H1 (cell line): ENCODE measurements around the gene YIF1B. TPM values are rescaled to one million over a fixed set of nuclear protein-coding genes. Genes with fewer than 3 reads are reported as not detected.

Source experiments
- CTCF ChIA-PET: fragments of 300-600 bp; sonication (Branson Sonifier 250); formaldehyde crosslinking; loops from one replicate; lab custom pipeline; 2021; ENCODE audit not compliant: partially characterized antibody; lab: Charles Lee
- POLR2A ChIA-PET: fragments of 300-600 bp; sonication (Branson Sonifier 250); formaldehyde crosslinking; loops from one replicate; lab custom pipeline; 2021; ENCODE audit warnings: inconsistent platforms; ENCODE audit not compliant: partially characterized antibody; lab: Charles Lee
- DNase-seq, 2 experiments: peaks; one replicate each; pipeline versions ENCODE4 v3.0.0 to v3.0.0-alpha.2; 2010 to 2022; ENCODE audit warnings: low spot score in 2 of 2, low read depth in 1 of 2, mixed read lengths in 1 of 2
- FAIRE-seq: peaks from 2 replicates; lab custom pipeline; 2011; peaks lifted over from hg19 to GRCh38; lab: Jason Lieb, UNC
- H2AFZ ChIP-seq: 2 replicates; pipeline ENCODE4 v1.8.1; 2012; ENCODE audit warnings: low read length, inconsistent platforms
- H2AK5ac ChIP-seq: 2 replicates; pipeline ENCODE4 v1.6.1; 2013; ENCODE audit warnings: low read depth, low read length
- H2BK120ac ChIP-seq: replicated peaks from 2 replicates; pipeline ENCODE3; 2013; ENCODE audit warnings: low read depth, low read length, inconsistent platforms
- H2BK12ac ChIP-seq: 2 replicates; pipeline ENCODE4 v1.6.1; 2013; ENCODE audit warnings: low read depth, low read length
- H2BK15ac ChIP-seq: 2 replicates; pipeline ENCODE4 v1.6.1; 2013; ENCODE audit warnings: low read length
- H2BK20ac ChIP-seq: 2 replicates; pipeline ENCODE4 v1.6.1; 2013; ENCODE audit warnings: low read length
- H2BK5ac ChIP-seq: 2 replicates; pipeline ENCODE4 v1.6.1; 2013; ENCODE audit warnings: low read depth, low read length
- H3K14ac ChIP-seq: 2 replicates; pipeline ENCODE4 v1.6.1; 2013; ENCODE audit warnings: inconsistent platforms; ENCODE audit not compliant: insufficient read length
- H3K18ac ChIP-seq: 2 replicates; pipeline ENCODE4 v1.6.1; 2013; ENCODE audit warnings: low read length; ENCODE audit errors: extremely low read depth
- H3K23ac ChIP-seq: 2 replicates; pipeline ENCODE4 v1.6.1; 2013; ENCODE audit warnings: inconsistent platforms; ENCODE audit not compliant: insufficient read length
- H3K23me2 ChIP-seq: 2 replicates; pipeline ENCODE4 v1.6.1; 2013; ENCODE audit warnings: low read depth, low read length
- H3K27ac ChIP-seq: 2 replicates; pipeline ENCODE4 v1.6.1; 2011; ENCODE audit warnings: low read depth, low read length, inconsistent platforms
- H3K27me3 ChIP-seq, 4 experiments: replicated peaks in 1 of 4; 1 replicate in 1 of 4; 2 replicates in 3 of 4; pipeline versions ENCODE4 v1.6.1 to v1.8.1; 2011 to 2013; ENCODE audit warnings: low read length in 3 of 4, mild to moderate bottlenecking in 3 of 4, inconsistent platforms in 2 of 4, mixed read lengths in 2 of 4, moderate library complexity in 1 of 4; ENCODE audit not compliant: control insufficient read depth in 3 of 4, insufficient read depth in 3 of 4; ENCODE audit errors: extremely low read depth in 1 of 4
- H3K36me3 ChIP-seq, 4 experiments: 2 replicates each; pipeline versions ENCODE4 v1.6.1 to v1.8.1; 2011 to 2013; ENCODE audit warnings: mild to moderate bottlenecking in 4 of 4, low read length in 3 of 4, moderate library complexity in 2 of 4, control low read depth in 1 of 4, inconsistent platforms in 1 of 4; ENCODE audit not compliant: insufficient read depth in 4 of 4, control insufficient read depth in 2 of 4
- H3K4ac ChIP-seq: replicated peaks from 2 replicates; pipeline ENCODE3; 2013; ENCODE audit warnings: low read length, low read depth, mixed read lengths, inconsistent platforms; ENCODE audit not compliant: insufficient read length
- H3K4me1 ChIP-seq, 4 experiments: replicated peaks in 1 of 4; 1 replicate in 1 of 4; 2 replicates in 3 of 4; pipeline versions ENCODE4 v1.6.1 to v1.8.1; 2011 to 2013; ENCODE audit warnings: low read length in 3 of 4, inconsistent platforms in 2 of 4, mixed read lengths in 1 of 4; ENCODE audit not compliant: insufficient read depth in 4 of 4, control insufficient read depth in 3 of 4
- H3K4me2 ChIP-seq, 2 experiments: 2 replicates each; pipeline versions ENCODE4 v1.6.1 to v1.8.1; 2011 to 2013; ENCODE audit warnings: low read depth in 2 of 2, low read length in 2 of 2, control low read depth in 1 of 2, inconsistent platforms in 1 of 2, mild to moderate bottlenecking in 1 of 2; ENCODE audit not compliant: insufficient read depth in 1 of 2
- H3K4me3 ChIP-seq, 4 experiments: fragments of 200-600, 300-600 bp in 1 of 4; sonication (generic), shearing (Covaris generic), sonication (Bioruptor Twin) in 1 of 4; 2 replicates each; pipeline versions ENCODE4 v1.5.1 to v1.8.1; 2011 to 2016; ENCODE audit warnings: low read length in 4 of 4, low read depth in 3 of 4, control low read depth in 2 of 4, inconsistent platforms in 2 of 4, mild to moderate bottlenecking in 2 of 4, mixed read lengths in 1 of 4, moderate library complexity in 1 of 4; ENCODE audit not compliant: insufficient read depth in 2 of 4; ENCODE audit errors: extremely low read depth in 1 of 4
- H3K56ac ChIP-seq: replicated peaks from 2 replicates; pipeline ENCODE3; 2013; ENCODE audit warnings: low read depth, mild to moderate bottlenecking, mixed read lengths, low read length, inconsistent platforms; ENCODE audit not compliant: insufficient read length
- H3K79me1 ChIP-seq: 2 replicates; pipeline ENCODE4 v1.6.1; 2013; ENCODE audit warnings: low read depth, low read length, control low read depth
- H3K79me2 ChIP-seq, 2 experiments: 2 replicates each; pipeline versions ENCODE4 v1.6.1 to v1.8.1; 2012 to 2013; ENCODE audit warnings: low read length in 2 of 2, mild to moderate bottlenecking in 2 of 2, inconsistent platforms in 1 of 2; ENCODE audit not compliant: insufficient read depth in 2 of 2, control insufficient read depth in 1 of 2
- H3K9ac ChIP-seq, 4 experiments: replicated peaks in 1 of 4; 1 replicate in 1 of 4; 2 replicates in 3 of 4; pipeline versions ENCODE4 v1.6.1 to v1.8.1; 2011 to 2013; ENCODE audit warnings: low read depth in 3 of 4, low read length in 3 of 4, control low read depth in 2 of 4, mild to moderate bottlenecking in 2 of 4, moderate library complexity in 2 of 4, inconsistent platforms in 1 of 4; ENCODE audit errors: extremely low read depth in 1 of 4
- H3K9me3 ChIP-seq, 2 experiments: 2 replicates each; pipeline versions ENCODE4 v1.6.1 to v1.8.1; 2012 to 2013; ENCODE audit warnings: mild to moderate bottlenecking in 2 of 2, moderate library complexity in 2 of 2, control low read depth in 1 of 2, inconsistent platforms in 1 of 2, low read depth in 1 of 2, low read length in 1 of 2, mixed read lengths in 1 of 2; ENCODE audit not compliant: insufficient read depth in 2 of 2
- H4K20me1 ChIP-seq, 2 experiments: replicated peaks in 1 of 2; 2 replicates each; pipeline versions ENCODE3 to v1.8.1; 2011 to 2013; ENCODE audit warnings: inconsistent platforms in 2 of 2, low read length in 2 of 2, mild to moderate bottlenecking in 1 of 2; ENCODE audit not compliant: insufficient read depth in 2 of 2, control insufficient read depth in 1 of 2
- H4K5ac ChIP-seq: 2 replicates; pipeline ENCODE4 v1.6.1; 2013; ENCODE audit warnings: low read length, low read depth, mixed read lengths, inconsistent platforms; ENCODE audit not compliant: insufficient read length
- H4K8ac ChIP-seq: 2 replicates; pipeline ENCODE4 v1.8.0; 2013; ENCODE audit warnings: mild to moderate bottlenecking, moderate library complexity, low read length, inconsistent platforms; ENCODE audit not compliant: insufficient read depth; ENCODE audit errors: extremely low read depth
- H4K91ac ChIP-seq: replicated peaks from 2 replicates; pipeline ENCODE3; 2013; ENCODE audit warnings: low read length, mixed read lengths, inconsistent platforms; ENCODE audit not compliant: insufficient read length
- BACH1 ChIP-seq: IDR thresholded peaks from 2 replicates; pipeline ENCODE4 v1.6.1; 2012; ENCODE audit warnings: low read length, improper control_type of control experiment
- CHD1 ChIP-seq: IDR thresholded peaks from 2 replicates; pipeline ENCODE4 v1.6.1; 2012; ENCODE audit warnings: low read depth, low read length, improper control_type of control experiment
- CREB1 ChIP-seq: IDR thresholded peaks from 2 replicates; pipeline ENCODE4 v1.6.1; 2012; ENCODE audit warnings: inconsistent platforms
- EGR1 ChIP-seq: IDR thresholded peaks from 2 replicates; pipeline ENCODE4 v1.6.1; 2011; ENCODE audit warnings: low read depth, low read length, borderline replicate concordance
- FOSL1 ChIP-seq: IDR thresholded peaks from 2 replicates; pipeline ENCODE4 v1.6.1; 2011; ENCODE audit warnings: mild to moderate bottlenecking, low read depth, low read length, moderate library complexity; ENCODE audit not compliant: insufficient read depth
- GTF2F1 ChIP-seq: IDR thresholded peaks from 2 replicates; pipeline ENCODE4 v1.6.1; 2012; ENCODE audit warnings: low read depth, low read length, improper control_type of control experiment, borderline replicate concordance
- HDAC2 ChIP-seq, 2 experiments: fragments of 300-600 bp in 1 of 2; sonication (generic) in 1 of 2; IDR thresholded peaks; 2 replicates each; pipeline ENCODE4 v1.6.1; 2011 to 2012; ENCODE audit warnings: low read depth in 2 of 2, low read length in 2 of 2, mild to moderate bottlenecking in 2 of 2, moderate library complexity in 2 of 2, borderline replicate concordance in 1 of 2, inconsistent platforms in 1 of 2
- KDM1A ChIP-seq: fragments of 200-600, 300-600 bp; sonication (generic); IDR thresholded peaks from 2 replicates; pipeline ENCODE4 v1.7.1; 2016; ENCODE audit warnings: mild to moderate bottlenecking, low read length, borderline replicate concordance
- SIRT6 ChIP-seq: IDR thresholded peaks from one replicate; pipeline ENCODE4 v1.7.1; 2012; ENCODE audit warnings: low read length, inconsistent platforms
- SIX5 ChIP-seq: IDR thresholded peaks from 2 replicates; pipeline ENCODE4 v1.6.1; 2011; ENCODE audit warnings: mild to moderate bottlenecking, low read depth, low read length
- TCF12 ChIP-seq: IDR thresholded peaks from 2 replicates; pipeline ENCODE4 v1.6.1; 2011; ENCODE audit warnings: low read depth, mild to moderate bottlenecking, low read length
- WGBS, 2 experiments: shearing (Covaris generic) in 1 of 2; methylation state at CpG; one replicate each; pipeline versions ENCODE4 v1.1.6 to v1.1.7; 2013 to 2015; ENCODE audit warnings: low lambda C conversion rate in 2 of 2, mixed read lengths in 2 of 2, inconsistent platforms in 1 of 2, low coverage in 1 of 2, missing lambda C conversion rate in 1 of 2; ENCODE audit not compliant: insufficient replicate concordance in 2 of 2, insufficient coverage in 1 of 2, insufficient read length in 1 of 2; ENCODE audit errors: extremely low coverage in 1 of 2, missing lambda C conversion rate in 1 of 2; 5-methylcytosine and 5-hydroxymethylcytosine counted together
- polyA plus RNA-seq, 7 experiments: library from polyadenylated mRNA; depleted of rRNA in 3 of 7; stranded (reverse) in 5 of 7; unstranded in 2 of 7; fragments of >200 nt in 5 of 7; fragments of 200-250 nt in 2 of 7; gene quantifications; 1 replicate in 5 of 7; 2 replicates in 1 of 7; 4 replicates in 1 of 7; pipeline versions ENCODE4 v1.2.1 to v1.2.3, GENCODE V29; 2011 to 2013; ENCODE audit warnings: missing spikeins in 2 of 7, mixed read lengths in 2 of 7
- total RNA-seq: library from RNA; stranded (reverse); fragmentation: NEBNext Ultra II Directional; extraction: Animal tissue kit (Norgen Biotek cat#: 25700); gene quantifications from 2 replicates; pipeline ENCODE4 v1.2.1, GENCODE V29; 2021
- TF ChIP-seq, protein P1 (sequence below): IDR thresholded peaks from 2 replicates; pipeline ENCODE4 v1.6.1; 2011; ENCODE audit warnings: low read depth, mild to moderate bottlenecking, low read length; ENCODE audit not compliant: insufficient read depth
- TF ChIP-seq, protein P2 (sequence below): IDR thresholded peaks from 2 replicates; pipeline ENCODE4 v1.6.1; 2012; ENCODE audit warnings: inconsistent platforms

YIF1B gene
- total and polyA plus RNA-seq, 2 of the 8 experiments (the other 6 are each of a cell fraction or from before 2014, with no cell fraction given), result 89.6 to 305 TPM

- TF ChIP-seq SIRT6, result no peak
- no peak for TF ChIP-seq KDM1A
- no peak for TF ChIP-seq BACH1
- no peak for TF ChIP-seq CREB1
- TF ChIP-seq, protein P1, sequence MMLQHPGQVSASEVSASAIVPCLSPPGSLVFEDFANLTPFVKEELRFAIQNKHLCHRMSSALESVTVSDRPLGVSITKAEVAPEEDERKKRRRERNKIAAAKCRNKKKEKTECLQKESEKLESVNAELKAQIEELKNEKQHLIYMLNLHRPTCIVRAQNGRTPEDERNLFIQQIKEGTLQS, result no peak
- TF ChIP-seq TCF12, result no peak
- TF ChIP-seq, protein P2, sequence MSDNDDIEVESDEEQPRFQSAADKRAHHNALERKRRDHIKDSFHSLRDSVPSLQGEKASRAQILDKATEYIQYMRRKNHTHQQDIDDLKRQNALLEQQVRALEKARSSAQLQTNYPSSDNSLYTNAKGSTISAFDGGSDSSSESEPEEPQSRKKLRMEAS, result no peak
- TF ChIP-seq HDAC2 (IDR thresholded peaks at IDR 0.05; ENCODE audit: borderline replicate concordance in 1 of 2, low read depth in 2 of 2, low read length in 2 of 2), result no peak
- TF ChIP-seq EGR1, result no peak
- TF ChIP-seq CHD1, result no peak
- no peak for TF ChIP-seq FOSL1
- no peak for TF ChIP-seq GTF2F1
- TF ChIP-seq SIX5, result no peak
- TF ChIP-seq, all 59 proteins: peak for 0
- H3K27me3 ChIP-seq, result no peaks in the 10 kb centered on the region
- FAIRE-seq, result no peak
- DNase-seq, result no peak
- H3K23me2 ChIP-seq, result no peaks in the 10 kb centered on the region
- CTCF ChIA-PET, result interaction anchor here (0.5 to 3.3 kb wide), 6 partner anchors 9 to 172 kb away, joined by 3 to 10 read pairs (median 4); no protein-coding TSS in a partner anchor
- no peak overlapping the region for H3K14ac ChIP-seq
- no peak overlapping the region for H2AFZ ChIP-seq
- H3K18ac ChIP-seq, result no peak overlapping the region
- H4K8ac ChIP-seq, result no peak overlapping the region
- no peaks in the 10 kb centered on the region for H3K79me2 ChIP-seq
- no peak overlapping the region for H3K56ac ChIP-seq
- H2BK15ac ChIP-seq, result no peak overlapping the region
- no peaks in the 10 kb centered on the region for H3K79me1 ChIP-seq
- peaks cover 0 to 3% of the 10 kb centered on the region in 2 experiments; a peak in 1 of 4 replicates for H3K9me3 ChIP-seq
- 88% methylated on average over 8 of the region's 8 CpGs; no CpG with 5 or more reads in 1 of the 2 experiments for WGBS, 2 experiments
- no peaks in the 10 kb centered on the region for H3K4me1 ChIP-seq
- peaks cover 0 to 5% of the 10 kb centered on the region in 2 experiments for H4K20me1 ChIP-seq
- H4K5ac ChIP-seq, result no peak overlapping the region
- H2BK120ac ChIP-seq, result no peak overlapping the region
- no peak overlapping the region for H4K91ac ChIP-seq
- H2BK20ac ChIP-seq, result no peak overlapping the region
- no peak overlapping the region for H3K27ac ChIP-seq
- no peak overlapping the region for H3K4me2 ChIP-seq
- no peak overlapping the region for H3K23ac ChIP-seq
- H3K9ac ChIP-seq, result no peak overlapping the region
- H3K4ac ChIP-seq, result no peak overlapping the region
- no peak overlapping the region for H2BK12ac ChIP-seq
- H2AK5ac ChIP-seq, result no peak overlapping the region
- H3K4me3 ChIP-seq, result no peak overlapping the region
- POLR2A ChIA-PET, result interaction anchor here (0.7 to 4.3 kb wide), 8 partner anchors 9 to 59 kb away, joined by 3 to 34 read pairs (median 4); partner anchors contain the start of genes C19orf33 and KCNK6
- no peak overlapping the region for H2BK5ac ChIP-seq
- H3K36me3 ChIP-seq, result peaks cover 8 to 33% (median 26%) of the 10 kb centered on the region in 4 experiments; a peak in 7 of 8 replicates
These were observed 21.7 kb downstream of the YIF1B start for GRCh38 chr19:38294090-38294489.
